ENCODE measurements around the gene GRIK2.

DNA sequence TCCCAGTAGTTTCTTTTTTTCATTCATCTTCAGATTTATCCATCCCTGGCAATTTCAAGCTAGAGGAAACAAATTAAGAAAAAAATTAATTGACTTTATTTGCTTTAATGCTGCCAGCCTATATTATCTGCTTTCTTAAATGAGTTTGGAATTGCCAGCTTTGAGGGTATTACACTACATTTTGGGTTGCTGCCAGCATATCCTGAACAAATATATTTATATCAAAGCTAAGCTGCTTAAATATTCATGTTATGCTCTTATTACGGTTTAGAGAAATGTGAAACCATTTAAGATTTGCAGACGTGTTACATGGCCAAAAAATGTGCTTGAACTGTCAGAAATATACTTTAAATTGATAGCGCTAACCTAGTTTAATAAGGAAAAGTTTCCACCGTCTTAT lies 59.7 kb downstream of the GRIK2 start:
- TF ChIP-seq POLR2A (IDR thresholded peaks at IDR 0.05; ENCODE audit: low read depth) = no peak
- TF ChIP-seq, protein P1, sequence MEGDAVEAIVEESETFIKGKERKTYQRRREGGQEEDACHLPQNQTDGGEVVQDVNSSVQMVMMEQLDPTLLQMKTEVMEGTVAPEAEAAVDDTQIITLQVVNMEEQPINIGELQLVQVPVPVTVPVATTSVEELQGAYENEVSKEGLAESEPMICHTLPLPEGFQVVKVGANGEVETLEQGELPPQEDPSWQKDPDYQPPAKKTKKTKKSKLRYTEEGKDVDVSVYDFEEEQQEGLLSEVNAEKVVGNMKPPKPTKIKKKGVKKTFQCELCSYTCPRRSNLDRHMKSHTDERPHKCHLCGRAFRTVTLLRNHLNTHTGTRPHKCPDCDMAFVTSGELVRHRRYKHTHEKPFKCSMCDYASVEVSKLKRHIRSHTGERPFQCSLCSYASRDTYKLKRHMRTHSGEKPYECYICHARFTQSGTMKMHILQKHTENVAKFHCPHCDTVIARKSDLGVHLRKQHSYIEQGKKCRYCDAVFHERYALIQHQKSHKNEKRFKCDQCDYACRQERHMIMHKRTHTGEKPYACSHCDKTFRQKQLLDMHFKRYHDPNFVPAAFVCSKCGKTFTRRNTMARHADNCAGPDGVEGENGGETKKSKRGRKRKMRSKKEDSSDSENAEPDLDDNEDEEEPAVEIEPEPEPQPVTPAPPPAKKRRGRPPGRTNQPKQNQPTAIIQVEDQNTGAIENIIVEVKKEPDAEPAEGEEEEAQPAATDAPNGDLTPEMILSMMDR (IDR thresholded peaks at IDR 0.05) = no peak
- no peak for TF ChIP-seq EP300 (IDR thresholded peaks at IDR 0.05)
- TF ChIP-seq POLR2AphosphoS5 (IDR thresholded peaks at IDR 0.05) = no peak

All from esophagus muscularis mucosa (tissue), 4 donors.